Stimulated activated CD4-positive, alpha-beta T cell treated with anti-CD3 and anti-CD28 coated beads, TNF-alpha, amount 100 ng/mL, for 4 hours (primary cell): ENCODE results near the gene KIAA1614.

Source experiments
- DNase-seq, 3 experiments: peaks; one replicate each; pipeline ENCODE4 v3.0.0-alpha.2; 2020; ENCODE audit warnings: low read depth in 3 of 3

The KIAA1614 gene

DNA sequence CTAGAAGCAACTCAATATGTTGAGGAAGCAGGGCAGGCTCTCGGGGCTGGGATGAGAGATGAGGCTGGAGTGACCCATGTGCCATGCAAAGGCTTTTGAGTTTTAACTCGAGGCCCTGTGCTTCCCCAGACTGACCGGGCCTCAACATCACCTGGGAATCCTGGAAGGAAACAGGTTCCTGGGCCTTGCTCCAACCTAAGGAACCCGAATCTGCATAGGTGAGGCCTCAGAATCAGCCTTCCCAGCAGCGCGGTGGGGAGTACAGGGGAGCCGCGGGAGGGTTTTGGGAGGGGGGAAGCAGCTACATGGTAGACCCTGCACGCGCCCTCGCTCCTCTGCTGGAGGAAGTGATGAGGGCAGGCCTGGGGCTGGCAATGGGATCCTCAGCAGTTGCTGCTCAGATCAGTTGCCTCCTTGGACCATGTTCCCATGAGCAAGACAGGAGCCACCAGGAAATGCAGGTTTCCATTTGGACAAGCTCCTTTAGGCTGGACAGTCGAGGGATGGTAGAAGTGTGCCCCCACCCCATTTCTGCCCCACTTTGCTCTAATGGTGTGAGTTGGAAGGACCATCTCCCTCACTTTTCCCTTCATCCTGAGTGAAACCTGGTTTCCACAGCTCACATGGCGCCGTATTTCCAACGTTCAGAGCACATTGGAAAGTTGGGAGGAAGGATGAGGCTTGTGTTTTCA is 4.5 kb upstream of the KIAA1614 start:
- no peak for DNase-seq

DNA sequence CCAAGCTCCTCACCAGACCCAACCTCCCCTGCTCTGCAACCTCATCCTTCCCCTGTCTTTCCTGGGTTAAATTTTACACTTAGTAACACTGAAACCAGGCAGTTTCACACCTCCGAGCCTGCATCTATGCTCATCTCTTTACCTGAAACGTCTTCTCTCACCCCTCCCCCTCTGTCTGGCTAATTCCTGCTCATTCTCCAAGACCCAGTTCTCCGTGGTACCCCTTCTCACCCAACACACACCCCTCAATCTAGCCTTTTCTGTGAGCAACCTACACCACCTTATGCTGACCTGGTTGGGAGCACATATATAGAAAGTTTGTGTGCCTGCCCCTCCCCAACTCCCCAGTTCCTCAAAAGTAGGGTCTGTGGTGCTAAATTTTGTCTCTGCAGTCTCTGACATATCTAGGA is 3.7 kb upstream of the KIAA1614 start:
- no peak for DNase-seq

GRCh38 chr1:180909462-180909976 is 3.2 kb upstream of the KIAA1614 start:
- no peak for DNase-seq

DNA sequence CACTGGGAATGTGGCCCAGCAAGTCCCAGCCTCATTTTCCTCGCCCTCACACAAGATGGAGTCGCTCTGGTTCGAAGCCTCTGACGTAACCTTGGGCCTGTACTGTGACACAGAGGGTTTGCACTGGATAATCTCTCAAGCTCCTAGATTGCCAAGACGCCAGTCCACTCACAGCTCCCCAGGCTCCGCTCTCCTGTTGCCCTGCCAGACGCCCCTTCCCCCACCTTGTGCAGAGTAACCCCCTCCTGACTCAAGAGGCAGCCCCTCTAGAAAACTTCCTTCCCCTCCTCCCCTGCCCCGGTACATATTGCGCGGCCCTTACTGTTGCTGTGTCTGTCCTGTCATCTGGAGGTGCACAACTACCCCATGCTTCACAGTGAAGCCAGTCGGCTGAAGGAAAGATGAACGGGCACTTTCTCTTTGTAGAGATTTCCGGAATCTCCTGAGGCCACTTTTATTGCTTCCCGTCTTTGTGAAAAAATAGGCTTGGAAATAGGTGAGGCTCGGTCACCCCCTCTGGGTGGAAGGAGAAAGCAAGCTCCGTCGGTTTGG is 981 bp upstream of the KIAA1614 start:
- DNase-seq, result no peak

GRCh38 chr1:180912211-180912800 is 391 bp upstream of the KIAA1614 start:
- no peak for DNase-seq

DNA sequence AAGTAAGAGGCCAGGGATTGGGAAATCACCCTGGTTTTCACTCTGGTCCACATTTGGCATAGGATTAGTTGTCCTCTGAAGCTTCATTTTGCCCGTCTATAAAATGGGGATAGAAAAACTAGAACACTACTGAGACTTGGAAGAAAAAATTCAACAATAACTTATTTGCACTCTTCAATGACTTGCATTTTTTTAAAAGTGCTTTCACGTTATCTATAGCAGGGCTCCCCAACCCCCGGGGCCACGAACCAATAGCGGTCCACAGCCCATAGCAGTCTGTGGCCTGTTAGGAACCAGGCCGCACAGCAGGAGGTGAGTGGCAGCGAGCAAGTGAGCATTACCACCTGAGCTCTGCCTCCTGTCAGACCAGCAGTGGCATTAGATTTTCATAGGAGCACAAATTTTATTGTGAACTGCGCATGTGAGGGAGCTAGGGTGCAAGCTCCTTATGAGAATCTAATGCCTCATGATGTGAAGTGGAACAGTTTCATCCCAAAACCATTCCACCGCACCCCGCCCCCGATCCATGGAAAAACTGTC is 2.8 kb downstream of the KIAA1614 start:
- DNase-seq, result no peak

GRCh38 chr1:180916012-180916770 is 3.5 kb downstream of the KIAA1614 start:
- no peak for DNase-seq

DNA sequence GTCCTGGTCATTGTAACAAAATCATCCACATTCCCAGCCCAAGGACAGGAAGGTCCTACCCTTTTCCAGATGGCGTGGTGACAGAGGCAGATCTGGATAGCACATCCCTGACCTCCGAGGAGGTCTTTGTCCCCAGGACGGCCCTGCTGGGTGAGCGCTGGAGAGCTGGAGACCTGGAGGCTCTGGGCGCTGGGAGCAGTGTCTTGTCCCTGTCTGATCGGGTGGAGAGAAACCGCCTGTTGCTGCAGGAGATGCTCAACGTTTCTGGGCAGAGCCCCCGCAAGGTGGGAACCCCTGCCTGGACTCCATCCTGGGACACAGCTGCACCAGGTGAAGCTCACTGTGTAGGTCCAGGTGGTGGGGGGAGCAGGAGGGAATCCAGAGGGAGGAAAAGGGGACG is 4.1 kb downstream of the KIAA1614 start:
- no peak for DNase-seq

DNA sequence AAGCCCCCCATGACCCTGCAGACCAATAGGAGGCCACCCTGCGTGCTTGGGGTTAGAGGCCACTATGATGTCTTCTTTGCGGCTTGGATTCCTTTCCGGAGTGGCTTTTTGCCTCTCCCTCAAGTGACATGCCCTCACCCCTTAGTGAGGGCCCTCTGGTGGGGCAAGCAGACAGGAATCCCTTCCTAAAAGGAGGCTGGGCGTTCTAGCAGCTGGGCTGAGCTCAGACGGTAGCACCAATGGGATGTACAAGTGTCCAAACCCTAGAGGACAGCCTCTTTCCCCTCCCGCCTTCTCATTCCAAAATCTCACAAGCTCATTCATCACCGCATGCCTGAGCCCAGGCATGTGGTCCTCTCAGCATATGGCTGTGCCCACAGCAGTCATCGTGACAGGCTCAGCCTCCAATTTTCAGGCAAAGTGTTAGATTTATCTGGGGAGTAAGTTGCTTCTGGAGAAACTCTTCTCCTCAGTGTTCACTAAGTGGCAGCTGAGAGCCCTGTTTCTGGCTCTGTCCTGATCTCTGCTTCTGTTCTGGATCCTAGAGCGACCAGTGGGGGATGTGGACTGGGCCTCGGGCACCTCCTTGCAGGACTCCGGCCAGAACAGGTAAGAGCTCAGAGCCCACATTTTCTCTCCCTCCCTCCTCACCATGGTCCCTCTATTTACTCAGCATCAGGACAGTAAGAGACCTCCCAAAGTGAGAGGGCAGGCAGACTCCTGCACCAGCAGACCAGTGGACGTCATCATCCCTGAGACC is 4.8 kb downstream of the KIAA1614 start:
- DNase-seq, result no peak

DNA sequence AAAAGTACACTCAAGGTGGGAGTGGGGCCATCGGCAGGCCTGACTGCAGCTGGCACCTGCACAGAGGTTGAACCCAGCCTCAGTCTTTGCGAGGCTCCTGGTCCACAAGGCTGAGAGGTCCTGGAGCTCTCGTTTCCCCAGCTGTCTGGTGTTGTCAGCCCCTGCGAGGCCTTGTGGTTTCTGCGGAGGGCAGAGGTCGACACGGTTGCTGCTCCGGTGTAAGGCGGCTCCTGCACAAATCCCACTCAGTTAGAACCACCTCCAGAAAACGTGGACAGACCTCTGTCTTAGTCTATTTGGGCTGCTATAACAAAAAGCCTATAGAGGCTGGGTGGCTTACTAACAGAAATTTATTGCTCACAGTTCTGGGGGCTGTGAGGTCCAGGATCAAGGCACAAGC is 5.8 kb downstream of the KIAA1614 start:
- no peak for DNase-seq

DNA sequence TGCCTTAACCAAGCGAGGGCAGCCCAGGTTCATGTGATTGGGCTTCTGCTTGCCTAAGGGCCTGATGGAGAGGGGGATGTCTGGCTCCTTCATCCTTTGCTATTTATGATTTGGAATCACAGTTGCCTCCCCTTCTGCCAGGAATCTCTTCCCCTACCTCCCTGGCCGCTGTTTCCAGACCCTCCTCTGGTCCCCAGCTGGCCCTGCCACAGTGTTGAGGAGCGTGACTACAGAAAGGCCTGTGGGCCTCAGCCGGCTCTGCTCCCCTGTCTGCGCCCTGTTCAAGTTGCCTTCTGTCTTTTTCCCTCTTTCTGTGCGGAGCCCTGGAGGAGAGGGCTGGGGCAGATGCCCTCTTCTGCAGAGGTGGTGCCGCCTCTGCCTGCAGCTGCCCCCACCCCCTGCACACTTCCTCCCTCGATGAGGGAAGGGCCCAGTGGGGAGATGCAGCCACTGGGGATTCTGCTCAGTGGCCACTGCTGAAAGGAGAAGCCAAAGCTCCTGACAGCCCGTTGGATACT is 6.5 kb downstream of the KIAA1614 start:
- DNase-seq, result no peak

DNA sequence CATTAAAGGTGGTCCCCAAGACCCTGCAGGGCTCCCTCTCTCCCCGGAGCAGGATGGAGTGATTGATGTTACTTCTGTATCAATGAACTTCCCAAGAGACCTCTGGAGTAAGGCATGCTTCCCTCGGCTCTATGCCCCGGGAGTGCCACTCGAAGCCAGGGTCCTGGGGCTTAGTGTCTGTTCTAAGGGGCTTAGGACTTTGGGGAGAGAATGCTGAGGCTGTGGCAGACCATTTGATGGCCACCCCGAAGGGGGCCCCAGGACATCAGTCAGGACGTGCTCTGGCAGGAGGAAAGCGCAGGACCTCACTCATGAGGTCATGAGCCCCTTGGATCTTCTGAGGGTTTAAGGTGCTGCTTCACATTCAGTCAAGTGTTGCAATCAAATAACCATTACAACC is 7.5 kb downstream of the KIAA1614 start:
- no peak for DNase-seq

DNA sequence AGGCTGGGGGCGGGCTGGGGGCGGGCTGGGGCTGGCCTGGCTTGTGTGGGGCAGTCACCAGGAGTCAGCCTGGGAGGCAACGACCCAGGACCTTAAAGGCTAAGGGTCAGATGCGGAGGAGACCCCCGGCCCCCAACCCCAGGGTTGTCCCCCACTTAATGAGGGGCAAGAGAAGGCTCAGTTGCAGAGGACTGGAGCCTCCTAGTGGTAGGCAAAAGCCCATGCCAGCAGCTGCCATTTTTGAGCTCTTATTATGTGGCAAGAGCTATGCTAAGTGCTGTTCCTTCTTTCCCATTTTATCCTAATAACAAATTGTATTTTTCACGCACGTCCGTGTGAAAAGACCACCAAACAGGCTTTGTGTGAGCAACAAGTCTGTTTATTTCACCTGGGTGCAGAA is 8.0 kb downstream of the KIAA1614 start:
- no peak for DNase-seq

GRCh38 chr1:180921386-180921785 is 8.7 kb downstream of the KIAA1614 start:
- DNase-seq, result no peak

DNA sequence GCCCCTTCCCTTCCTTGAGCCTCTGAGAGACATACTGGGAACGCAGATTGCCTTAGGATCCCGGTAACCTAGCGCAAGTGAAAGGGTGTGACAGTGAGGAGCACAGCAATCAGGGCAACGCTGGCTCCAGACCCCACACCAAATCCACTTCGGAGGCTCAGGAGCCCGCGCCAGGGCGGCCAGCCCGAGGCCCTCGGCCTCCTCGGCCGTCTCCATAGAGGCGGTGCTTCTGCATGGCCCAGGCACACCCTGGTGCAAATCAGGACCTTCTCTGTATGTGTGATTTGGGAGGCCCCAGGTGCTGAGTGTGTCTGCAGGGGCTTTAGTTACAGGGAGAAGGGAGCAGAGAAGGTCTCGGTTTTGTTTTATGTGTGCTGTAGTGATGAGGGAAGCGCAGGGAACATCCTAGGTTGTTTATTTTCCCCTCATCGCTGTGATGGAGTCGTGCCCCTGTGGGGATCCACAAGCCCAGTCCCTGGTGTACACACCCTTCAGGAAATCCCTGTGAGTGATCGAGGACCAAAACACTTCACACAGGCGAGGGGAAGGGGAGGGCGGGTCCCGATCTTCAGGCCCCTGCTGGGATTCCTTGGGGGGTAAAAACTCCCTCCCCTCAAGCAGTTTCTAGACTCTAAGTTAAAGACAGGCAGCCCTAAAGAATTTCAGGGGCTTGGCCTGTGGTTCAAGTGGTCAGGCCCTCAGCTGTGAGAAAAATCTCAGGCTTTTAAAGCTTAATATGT is 9.4 kb downstream of the KIAA1614 start:
- no peak for DNase-seq

DNA sequence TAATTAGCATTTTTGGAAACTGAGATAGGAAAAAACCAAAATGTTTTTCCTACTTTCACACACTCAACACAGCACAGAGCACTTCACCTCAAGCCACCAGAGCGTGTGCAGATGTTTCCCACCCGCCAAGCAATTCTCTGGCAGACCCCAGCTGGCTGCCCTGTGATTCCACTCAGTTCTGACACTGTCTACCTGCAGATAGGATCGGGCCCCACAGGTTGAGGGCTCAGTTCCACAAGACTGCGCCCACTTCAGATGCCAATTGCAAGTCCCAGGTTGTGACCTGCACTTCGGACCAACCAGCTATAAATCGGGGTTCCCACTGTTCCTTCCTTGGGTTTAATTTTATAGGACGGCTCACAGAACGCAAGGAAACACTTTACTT is 9.9 kb downstream of the KIAA1614 start:
- no peak for DNase-seq

DNA sequence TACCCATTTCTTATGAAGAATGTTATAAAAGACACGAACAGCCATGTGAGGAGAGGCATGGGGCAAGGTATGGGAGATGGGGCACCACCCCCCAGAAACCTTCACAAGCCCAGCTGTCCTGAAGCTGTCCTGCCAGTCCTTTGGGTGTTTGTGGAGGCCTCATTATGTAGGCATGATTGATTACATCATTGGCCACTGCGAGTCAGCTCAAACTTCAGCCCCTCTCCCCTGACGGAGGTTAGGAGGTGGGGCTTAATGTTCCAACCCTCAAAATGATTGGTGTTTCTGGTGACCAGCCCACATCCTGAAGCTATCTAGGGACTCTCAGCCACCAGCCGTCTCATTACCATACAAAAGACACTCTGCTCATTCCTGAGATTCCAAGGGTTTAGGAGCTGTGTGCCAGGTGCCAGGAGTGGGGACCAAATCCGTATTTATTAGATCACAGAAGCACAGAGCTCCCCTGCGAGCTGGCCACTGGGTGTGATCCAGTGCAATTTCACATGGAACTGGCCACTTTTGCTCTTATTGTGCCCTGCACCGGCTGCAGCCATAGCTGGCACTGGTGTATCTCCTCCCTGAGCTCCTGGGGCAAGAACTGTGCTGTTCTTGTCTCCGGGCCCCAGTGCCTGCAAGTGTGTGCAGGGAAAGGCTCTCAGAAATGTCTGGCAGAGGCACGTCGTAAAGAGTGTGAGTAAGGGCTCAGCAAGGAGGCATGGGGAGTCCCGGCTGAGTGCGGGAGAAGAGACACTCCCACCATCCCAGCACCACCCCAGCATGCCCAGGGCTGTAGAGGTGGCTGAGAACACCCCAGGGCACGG is 10.5 kb downstream of the KIAA1614 start:
- DNase-seq, result no peak

- DNase-seq, result no peak
Observed at GRCh38 chr1:180923887-180924286, 11.2 kb downstream of the KIAA1614 start.

- no peak for DNase-seq
Observed at GRCh38 chr1:180924939-180925338, 12.2 kb downstream of the KIAA1614 start.
